Vagina (tissue), 2 donors: ENCODE results near the gene LAMTOR5.

Experiments used
- POLR2A ChIP-seq, 2 donors: fragments of 450-650 bp; IDR thresholded peaks; one replicate each; pipeline ENCODE4 v1.6.1; 2017; ENCODE audit warnings: antibody characterized with exemption in 2 of 2, mild to moderate bottlenecking in 2 of 2, moderate library complexity in 2 of 2
- POLR2AphosphoS5 ChIP-seq, 2 donors: sonication (generic); formaldehyde crosslinking; IDR thresholded peaks; one replicate each; pipeline ENCODE4 v1.9.0; 2017; ENCODE audit warnings: antibody characterized with exemption in 2 of 2, mild to moderate bottlenecking in 2 of 2, low read depth in 1 of 2; ENCODE audit not compliant: insufficient read depth in 1 of 2
- TF ChIP-seq, protein P1 (sequence below), 3 experiments: fragments of 450-650 bp in 2 of 3; fragments of 200-600 bp in 1 of 3; sonication (generic) in 1 of 3; IDR thresholded peaks; one replicate each; pipeline ENCODE4 v1.5.1; 2017 to 2019; ENCODE audit warnings: antibody characterized with exemption in 3 of 3, mild to moderate bottlenecking in 2 of 3, moderate library complexity in 2 of 3

GRCh38 chr1:110443451-110443850 lies 36.0 kb upstream of the LAMTOR5 start:
- TF ChIP-seq, protein P1, sequence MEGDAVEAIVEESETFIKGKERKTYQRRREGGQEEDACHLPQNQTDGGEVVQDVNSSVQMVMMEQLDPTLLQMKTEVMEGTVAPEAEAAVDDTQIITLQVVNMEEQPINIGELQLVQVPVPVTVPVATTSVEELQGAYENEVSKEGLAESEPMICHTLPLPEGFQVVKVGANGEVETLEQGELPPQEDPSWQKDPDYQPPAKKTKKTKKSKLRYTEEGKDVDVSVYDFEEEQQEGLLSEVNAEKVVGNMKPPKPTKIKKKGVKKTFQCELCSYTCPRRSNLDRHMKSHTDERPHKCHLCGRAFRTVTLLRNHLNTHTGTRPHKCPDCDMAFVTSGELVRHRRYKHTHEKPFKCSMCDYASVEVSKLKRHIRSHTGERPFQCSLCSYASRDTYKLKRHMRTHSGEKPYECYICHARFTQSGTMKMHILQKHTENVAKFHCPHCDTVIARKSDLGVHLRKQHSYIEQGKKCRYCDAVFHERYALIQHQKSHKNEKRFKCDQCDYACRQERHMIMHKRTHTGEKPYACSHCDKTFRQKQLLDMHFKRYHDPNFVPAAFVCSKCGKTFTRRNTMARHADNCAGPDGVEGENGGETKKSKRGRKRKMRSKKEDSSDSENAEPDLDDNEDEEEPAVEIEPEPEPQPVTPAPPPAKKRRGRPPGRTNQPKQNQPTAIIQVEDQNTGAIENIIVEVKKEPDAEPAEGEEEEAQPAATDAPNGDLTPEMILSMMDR (IDR thresholded peaks at IDR 0.05): no peak
- TF ChIP-seq POLR2AphosphoS5 (IDR thresholded peaks at IDR 0.05; ENCODE audit: insufficient read depth in 1 of 2, low read depth in 1 of 2): no peak
- TF ChIP-seq POLR2A (IDR thresholded peaks at IDR 0.05): no peak
